ENCODE data around the gene ANKRD28. TPM values are rescaled to one million over a fixed set of nuclear protein-coding genes. Genes with fewer than 3 reads are reported as not detected.

ANKRD28 gene
- total RNA-seq, 1 donor from 2014 or later = 45.9 TPM

DNA sequence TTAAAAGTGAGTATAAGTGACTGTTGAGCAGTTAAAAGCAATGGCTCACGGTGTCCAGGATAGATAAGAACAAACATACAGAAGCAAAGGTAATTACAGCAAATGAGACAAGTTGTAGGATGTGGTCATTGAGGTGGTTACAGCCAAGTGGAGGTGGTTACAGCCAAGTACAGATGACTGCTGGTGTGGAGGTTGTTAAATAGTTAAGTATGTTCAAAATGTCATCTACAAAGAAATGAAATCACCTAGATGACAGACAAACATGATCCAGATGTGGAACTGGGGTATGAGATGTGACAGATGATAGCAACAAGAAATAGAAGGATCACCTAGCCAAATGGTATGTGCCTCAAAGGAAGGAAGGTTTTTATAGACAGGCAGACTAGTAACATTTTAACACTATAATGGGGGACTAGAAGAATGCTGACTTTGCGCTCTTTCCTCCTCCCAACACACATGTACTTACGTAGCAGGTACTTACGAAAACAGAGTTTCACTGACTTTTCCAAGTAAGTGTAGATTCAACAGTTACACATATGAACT lies 6.8 kb upstream of the ANKRD28 start:
- DNase-seq (ENCODE audit: extremely low read depth, low read depth, low spot score) = no peak

DNA sequence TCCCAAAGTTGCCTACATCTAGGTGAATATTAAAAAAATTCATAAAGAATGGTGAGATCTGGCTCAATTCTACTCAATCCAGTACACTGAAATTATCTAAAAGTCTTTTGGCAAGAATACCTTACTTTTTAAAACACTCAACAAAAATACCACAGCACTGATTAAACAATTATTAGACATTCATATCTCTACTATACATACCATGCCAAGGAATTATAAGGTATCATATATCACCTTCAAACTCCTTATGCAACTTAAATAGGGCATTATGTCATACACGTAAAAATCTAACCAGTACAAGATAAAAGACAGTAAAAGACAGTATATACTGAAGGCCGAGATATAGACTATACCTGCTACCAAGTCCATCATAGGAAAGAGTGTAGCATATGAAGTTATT lies 6.1 kb upstream of the ANKRD28 start:
- no peak for DNase-seq (ENCODE audit: extremely low read depth, low read depth, low spot score)

DNA sequence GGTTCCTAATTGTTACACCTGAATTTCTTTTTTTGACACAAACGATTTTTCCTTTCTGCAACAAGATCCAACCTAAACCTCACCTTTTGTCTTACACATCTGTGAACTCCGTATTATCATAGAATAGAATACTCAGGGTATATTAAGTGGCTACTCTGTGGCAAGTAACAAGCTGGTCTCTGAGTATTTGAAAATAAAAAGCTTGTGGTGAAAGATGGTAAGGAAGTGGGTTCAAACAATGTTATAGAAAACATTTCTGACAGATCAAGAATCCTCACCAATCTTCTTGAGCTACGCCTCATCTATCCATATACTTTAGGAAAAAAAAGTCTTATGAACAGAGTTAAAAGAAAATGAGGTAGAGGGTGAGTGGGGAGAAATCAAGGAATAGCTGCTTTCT lies 3.5 kb upstream of the ANKRD28 start:
- no peak for DNase-seq (ENCODE audit: extremely low read depth, low read depth, low spot score)

DNA sequence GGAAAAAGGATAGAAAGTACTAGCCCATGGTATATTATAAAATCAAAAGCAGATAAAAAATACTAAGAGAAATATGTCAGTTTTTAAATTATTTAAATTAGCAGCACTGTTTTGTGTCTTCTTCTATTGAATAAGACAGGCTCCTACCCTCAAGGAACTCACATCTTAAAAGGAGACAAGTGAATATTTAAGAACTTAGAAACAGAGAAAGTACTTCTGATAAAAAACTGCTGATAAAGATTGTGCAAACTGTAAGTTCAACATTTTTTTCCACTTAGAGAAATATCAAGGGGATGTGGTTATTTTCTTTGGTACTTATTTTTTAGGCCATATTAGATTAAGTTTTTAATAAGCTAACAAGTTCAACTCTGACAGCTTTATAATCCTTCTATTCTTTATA lies 3.0 kb upstream of the ANKRD28 start:
- no peak for DNase-seq (ENCODE audit: extremely low read depth, low read depth, low spot score)

DNA sequence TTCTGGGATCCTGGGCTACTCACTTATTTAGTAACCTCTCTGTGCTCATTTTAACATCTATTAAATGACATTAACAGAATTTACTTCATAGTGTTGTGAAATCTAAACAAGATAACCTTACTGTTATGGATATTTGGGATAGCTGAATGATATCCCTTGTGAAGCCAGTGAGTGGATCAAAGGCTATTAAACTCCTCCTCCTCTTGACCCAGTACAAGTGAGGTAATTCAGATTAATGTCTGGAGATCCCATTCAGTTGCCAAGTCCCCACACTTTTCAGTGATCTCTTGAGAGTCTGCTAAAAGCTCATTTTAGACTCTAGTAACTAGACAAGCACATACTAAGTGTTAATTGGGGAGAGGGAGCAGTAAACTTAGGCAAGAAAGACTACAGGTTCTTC lies 2.5 kb upstream of the ANKRD28 start:
- DNase-seq (ENCODE audit: extremely low read depth, low read depth, low spot score) = no peak

DNA sequence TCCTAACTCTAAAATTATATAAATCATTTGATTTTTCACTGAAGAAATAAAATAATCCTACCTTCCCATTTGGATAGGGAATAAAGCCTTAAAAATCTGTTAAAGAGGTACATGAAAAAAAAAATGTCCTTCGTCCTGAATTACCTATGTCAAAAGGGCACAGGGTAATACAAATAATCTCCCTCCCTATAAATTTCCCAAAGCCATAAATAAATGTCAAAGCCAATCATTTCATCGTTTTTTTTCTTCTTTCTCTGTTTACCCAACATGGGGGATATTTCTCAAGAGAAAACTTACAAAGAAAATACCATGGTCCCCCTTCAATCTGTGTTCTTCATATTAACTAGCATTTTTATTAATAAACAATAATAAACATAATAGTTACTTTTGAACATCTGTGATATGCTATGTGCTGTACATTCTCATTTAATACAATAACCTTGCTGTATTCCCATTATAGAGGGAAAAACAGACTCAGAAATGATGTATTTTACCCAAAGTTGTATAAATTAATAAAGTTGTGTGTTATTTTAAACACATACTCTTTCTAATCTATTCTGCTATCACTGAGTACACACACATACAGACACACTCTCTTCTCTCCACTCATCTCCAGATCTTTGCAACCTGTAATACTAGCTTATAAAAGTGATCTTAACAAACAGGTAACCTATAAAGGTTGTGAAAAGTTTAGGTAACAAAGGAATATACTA lies 910 bp upstream of the ANKRD28 start:
- DNase-seq (ENCODE audit: extremely low read depth, low read depth, low spot score) = no peak

DNA sequence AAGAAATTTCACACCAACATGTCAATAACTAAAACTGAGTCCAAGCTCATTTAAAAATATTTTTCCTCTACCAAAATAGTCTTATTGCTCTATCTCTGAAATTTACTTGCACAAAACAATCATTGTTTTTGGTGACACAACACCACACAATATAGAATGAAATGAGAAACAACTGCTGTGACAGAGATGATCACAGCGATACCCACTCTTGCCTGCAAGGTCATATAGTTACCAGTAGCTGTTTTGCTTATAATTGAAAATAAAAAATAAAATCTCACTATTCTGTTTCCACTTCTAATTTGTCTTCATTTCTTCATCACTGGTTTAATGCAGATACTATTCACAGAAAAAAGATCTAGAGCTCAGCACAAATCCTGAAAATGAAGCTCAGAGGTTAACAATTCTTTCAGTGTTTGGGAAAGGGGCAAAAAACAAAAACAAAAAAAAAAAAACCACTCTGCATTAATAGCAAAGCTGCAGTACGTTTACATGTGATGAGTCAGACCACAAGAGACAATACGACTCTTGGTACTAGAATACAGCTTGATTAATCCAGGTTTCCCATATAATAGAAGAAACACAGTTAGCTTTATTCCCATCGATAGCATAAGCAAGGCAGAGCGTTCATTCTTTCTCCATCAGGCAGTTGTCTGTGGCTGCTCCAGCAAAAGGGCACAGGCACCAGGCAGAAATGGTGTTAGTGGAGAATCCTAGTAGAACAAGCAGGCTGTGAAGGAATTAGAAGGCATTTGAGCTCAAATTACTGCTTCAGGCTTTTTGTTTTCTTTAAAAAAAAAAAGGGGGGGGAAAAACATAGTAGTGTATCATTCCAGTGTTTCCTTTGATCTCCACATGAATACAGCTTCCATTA lies 773 bp downstream of the ANKRD28 start:
- no peak for DNase-seq (ENCODE audit: extremely low read depth, low read depth, low spot score)

DNA sequence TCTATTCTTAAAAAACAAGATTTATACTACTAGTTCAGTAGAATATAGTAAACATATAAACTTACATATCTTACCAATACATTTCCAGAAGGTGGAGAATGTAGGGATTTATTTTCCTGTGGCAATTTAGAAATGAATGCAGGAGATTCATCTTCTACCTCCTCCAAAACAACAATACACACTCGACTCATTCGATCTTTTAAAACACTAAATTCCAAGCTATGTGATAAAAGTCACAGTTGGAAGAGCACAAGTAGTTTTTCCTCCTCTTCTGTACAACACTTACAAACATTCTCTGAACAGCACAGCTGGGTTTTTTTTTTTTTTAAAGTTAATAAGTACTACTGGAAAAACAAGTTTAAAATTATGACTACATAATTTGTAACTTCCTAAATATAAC lies 1.4 kb downstream of the ANKRD28 start:
- DNase-seq (ENCODE audit: extremely low read depth, low read depth, low spot score) = no peak

DNA sequence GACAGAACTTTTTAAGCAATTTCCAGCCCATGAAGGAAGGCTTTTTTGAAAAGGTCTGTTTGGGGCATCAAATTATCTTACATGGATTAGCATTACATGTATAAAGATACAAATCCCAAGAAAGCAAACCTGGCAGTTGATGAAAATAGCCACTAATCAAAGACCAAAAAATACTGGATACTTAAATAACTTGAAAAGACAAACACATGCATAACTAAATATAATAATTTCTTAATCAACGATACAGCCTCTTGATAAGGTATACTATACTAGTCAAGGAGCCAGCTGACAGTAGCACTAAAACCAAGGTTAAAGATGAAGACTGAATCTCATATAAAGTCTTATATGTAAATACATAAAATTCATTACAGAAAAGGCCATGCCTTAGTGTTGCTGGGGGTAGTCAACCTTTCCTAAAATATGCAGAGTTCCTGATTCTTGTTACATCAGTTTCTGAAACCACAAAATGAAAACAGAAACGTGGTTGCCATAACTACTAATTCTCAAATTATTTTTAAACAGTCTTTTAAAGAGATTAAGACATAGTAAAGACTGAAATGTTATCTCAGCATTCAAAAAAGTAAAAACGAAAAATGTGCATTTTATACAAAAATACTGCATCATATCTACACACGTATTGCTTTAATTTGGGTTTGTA lies 2.0 kb downstream of the ANKRD28 start:
- no peak for DNase-seq (ENCODE audit: extremely low read depth, low read depth, low spot score)

DNA sequence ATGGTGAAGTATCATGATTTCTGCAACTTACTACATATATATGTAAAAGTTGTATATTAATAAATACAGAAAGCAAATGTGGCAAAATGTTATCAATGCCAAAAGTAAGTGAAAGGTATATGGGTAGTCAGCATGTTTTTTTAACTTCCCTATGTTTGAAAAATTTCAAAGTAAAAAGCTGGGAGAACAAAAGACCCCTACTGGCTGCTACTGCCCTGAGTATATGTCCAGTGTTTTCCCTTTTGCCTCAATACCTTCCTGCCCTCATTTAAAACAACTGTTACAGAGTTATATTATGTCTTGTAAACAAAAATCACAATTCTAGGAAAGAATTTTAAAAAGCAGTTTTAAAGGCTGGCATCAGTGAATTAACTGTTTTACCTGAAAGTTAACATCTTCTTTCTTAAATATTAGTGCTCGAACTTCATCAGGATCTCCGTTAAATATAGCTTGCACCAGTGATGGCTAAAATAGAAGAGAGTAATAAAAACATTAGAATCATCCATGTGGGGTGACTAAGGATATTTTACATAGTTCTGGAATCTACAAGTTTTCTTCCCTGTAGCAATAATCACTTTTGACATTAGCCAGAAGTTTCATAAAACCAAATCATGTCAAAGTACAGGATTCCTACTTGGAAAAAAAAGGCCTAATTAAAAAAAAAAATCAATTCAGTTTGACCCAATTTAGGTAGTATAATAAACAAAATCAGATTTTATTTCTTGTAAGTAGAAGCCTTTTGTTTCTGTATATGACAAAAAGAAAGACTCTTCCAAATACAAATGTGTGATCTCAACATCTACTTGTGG lies 2.7 kb downstream of the ANKRD28 start:
- no peak for DNase-seq (ENCODE audit: extremely low read depth, low read depth, low spot score)

DNA sequence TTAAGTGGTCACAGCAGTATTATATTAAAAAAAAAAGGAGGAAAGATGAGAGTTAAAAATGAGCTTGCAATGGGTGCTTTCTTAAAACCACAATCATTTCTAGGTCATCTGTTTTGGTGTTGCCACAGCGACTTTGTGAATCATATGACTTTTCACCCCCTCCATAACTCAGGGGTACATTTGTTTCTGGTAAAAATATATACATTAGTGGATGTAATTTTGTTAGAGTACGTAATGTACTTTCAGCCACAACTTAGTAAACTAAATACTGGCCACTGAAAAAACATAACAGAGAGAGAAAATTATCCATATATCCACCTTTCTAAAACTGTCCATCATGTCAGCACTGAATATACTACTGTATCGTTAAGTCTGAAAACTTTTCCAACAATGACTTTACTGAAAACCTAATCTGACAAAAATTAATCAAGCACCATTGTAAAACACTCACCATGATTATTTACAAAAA lies 3.4 kb downstream of the ANKRD28 start:
- no peak for DNase-seq (ENCODE audit: extremely low read depth, low read depth, low spot score)

DNA sequence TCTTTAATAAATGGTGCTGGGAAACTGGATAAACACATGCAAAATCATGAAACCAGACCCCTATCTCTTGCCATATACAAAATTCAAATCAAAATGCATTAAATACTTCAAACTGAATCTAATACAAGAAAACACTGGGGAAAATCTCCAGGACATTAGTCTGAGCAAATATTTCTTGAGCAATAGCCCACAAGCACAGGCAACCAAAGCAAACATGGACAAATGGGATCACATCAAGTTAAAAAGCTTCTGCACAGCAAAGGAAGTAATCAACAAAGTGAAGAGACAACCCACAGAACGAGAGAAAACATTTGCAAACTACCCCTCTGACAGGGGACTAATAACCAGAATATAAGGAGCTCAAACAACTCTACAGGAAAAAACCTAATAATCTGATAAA lies 6.3 kb downstream of the ANKRD28 start:
- no peak for DNase-seq (ENCODE audit: extremely low read depth, low read depth, low spot score)

DNA sequence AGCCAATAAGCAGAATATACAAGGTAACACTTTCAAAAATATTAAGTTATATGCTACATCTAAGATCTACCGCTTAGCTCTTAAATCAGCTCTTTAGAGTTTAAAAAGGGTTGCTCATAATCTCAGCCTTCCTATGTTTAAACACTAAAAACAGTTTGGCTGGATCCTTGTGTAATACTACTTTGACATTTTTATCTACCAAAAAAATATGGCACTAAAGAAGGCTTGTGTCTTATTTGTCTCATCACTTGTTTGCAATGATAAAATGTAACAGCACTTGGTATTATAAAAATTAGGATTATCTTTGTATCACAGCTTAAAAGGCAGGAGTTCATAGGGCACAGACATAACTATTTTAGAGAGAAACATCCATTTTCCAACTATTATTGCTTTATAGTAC lies 9.8 kb downstream of the ANKRD28 start:
- DNase-seq (ENCODE audit: extremely low read depth, low read depth, low spot score) = no peak

DNA sequence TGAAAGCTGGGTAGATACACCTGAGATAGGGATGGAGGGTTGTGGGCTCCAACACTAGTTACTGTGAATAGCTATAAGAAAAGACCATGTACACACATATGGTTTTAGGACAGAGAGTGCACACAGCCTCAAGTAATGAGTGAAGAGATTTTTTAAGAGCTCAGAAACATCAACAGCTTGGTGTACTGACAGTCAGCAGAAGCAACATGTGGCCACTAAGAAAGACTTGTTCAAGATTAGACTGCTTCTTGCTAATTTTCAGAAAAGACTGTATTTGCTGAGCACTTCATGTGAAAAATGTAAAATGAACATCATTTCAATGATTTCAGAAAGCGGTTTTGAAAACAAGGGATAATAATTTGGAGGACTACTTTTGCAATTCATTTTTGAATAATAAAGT lies 10.3 kb downstream of the ANKRD28 start:
- no peak for DNase-seq (ENCODE audit: extremely low read depth, low read depth, low spot score)

DNA sequence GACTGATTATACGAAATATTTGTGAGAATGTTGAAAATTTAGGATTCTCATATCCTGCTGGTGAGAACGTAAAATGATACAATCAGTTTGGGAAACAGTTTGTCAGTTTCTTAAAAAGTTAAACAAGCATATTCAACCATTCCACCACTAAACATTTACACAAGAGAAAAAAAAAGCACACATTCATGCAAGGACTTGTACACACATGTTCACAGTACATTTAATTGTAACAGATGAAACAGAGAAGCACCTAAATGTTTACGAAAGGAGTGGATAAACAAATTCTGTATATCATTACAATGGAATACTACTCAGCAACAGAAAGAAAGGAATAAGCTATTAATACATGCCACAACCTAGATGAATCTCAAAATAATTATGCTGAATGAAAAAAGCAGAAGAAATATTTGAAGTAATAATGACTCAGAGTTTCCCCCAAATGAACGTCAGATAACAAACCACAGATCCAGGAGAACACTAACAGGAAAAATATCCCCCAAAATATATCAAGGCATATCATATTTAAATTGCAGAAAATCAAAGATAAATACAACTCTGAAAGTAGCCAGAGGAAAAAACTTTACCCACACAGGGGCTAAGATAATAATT lies 14.3 kb downstream of the ANKRD28 start:
- no peak for DNase-seq (ENCODE audit: extremely low read depth, low read depth, low spot score)

DNA sequence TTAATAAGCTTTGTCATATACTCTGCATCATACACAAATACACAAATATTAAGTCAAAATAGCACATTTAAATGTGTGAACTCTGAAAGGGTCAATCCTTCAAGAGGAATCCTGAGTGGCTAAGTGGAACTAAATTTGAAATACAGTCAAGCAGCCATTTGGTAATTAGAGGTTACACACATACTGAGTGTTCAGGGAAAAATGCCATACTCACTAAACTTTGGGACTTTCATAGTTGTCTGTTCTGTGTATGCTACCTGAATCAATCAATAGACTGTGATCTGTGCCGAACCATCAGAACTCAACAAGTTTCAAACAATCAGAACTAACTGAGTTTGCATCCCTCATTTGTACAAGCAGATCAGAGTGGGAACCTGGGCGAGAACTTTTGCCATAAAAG lies 15.3 kb downstream of the ANKRD28 start:
- DNase-seq (ENCODE audit: extremely low read depth, low read depth, low spot score) = no peak

DNA sequence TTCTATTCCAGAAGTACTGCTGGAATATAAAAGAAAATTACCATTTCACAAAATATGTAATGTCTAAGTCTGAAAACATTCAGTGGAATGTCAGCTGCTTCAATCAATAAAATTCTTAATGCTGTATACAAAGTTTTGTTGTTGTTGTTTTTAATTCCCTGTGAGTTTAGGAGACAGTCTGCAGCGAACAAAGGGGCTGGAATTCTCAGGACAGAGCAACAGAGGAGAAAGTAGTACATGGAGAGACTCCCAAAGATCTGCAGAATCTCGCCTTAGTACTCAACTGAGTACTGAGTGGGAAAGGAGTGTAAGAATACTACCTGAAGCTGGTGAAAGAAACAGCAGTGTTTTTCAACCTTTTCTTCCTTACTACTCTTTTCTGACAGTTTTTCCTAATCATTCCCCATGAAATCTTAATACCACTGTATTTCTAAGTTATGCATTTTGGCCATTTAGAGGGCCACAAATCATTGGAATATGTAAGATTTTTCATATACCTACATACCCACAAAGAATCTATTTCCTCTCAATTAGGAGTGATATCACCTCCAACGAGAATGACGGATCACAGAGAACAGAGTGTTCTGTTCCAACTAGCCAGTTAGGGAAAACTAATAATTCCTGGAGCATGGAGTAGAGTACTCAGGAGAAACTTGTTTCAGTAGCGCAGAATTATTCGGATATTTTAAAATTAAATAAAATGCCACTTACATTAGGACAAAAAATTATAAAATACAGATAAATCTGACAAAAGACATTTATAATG lies 16.0 kb downstream of the ANKRD28 start:
- no peak for DNase-seq (ENCODE audit: extremely low read depth, low read depth, low spot score)

DNA sequence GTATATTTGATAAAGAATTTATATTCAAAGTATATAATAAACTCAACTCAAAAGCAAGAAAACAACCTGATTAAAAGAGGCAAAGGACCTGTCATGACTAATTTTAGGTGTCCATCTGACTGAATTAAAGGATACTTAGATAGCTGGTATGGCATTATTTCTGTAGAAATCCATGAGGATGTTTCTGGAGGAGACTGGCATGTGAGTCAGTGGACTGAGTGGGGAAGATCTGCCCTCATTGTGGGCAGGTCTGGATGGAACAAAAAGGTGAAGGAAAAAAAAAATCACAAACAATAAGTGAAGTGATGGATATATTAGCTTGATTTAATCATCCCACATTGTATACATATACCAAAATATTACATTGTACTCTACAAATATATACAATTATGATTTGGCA lies 16.6 kb downstream of the ANKRD28 start:
- DNase-seq (ENCODE audit: extremely low read depth, low read depth, low spot score) = no peak

DNA sequence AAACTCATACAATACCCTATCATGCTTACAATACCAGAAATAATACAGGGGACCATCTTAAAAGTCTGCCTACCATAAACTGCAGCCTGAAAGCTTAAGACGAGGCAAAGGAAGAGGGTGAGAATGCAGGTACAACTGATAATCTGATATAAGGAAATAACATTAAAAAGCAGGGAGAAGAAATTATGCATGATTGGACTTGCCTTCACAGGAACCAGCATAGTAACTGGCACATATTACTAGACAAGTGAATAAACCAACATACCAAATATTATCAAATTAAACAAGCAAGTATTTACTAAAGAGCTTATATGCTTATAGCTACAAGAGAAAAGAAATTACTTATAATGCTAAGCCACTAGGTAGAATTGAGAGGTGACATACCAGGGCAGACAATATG lies 18.7 kb downstream of the ANKRD28 start:
- no peak for DNase-seq (ENCODE audit: extremely low read depth, low read depth, low spot score)

All from glomerular endothelial cell (primary cell).